Measurements from ENCODE around the gene CBR3.

CBR3 gene

DNA sequence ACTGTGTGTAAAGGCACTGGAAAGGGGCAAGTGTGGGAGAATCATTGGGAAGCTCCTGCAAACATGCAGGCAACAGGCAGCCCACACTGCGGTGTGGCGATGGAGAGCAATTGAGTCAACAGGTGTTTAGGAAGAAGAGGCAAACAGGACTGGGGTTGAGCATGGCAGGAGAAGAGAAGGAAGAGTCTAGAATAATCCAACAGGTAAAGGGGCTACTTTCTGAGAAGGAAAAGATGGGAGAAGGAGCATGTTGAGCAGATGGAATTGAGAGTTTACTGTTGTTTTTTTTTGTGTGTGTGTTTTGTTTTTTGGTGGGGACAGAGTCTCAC, 25.9 kb downstream of the CBR3 start:
- TF ChIP-seq, protein P1, sequence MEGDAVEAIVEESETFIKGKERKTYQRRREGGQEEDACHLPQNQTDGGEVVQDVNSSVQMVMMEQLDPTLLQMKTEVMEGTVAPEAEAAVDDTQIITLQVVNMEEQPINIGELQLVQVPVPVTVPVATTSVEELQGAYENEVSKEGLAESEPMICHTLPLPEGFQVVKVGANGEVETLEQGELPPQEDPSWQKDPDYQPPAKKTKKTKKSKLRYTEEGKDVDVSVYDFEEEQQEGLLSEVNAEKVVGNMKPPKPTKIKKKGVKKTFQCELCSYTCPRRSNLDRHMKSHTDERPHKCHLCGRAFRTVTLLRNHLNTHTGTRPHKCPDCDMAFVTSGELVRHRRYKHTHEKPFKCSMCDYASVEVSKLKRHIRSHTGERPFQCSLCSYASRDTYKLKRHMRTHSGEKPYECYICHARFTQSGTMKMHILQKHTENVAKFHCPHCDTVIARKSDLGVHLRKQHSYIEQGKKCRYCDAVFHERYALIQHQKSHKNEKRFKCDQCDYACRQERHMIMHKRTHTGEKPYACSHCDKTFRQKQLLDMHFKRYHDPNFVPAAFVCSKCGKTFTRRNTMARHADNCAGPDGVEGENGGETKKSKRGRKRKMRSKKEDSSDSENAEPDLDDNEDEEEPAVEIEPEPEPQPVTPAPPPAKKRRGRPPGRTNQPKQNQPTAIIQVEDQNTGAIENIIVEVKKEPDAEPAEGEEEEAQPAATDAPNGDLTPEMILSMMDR (IDR thresholded peaks at IDR 0.05; ENCODE audit: low read depth, low read length): no peak
- DNase-seq (ENCODE audit: extremely low read depth, low read depth): no peak

DNA sequence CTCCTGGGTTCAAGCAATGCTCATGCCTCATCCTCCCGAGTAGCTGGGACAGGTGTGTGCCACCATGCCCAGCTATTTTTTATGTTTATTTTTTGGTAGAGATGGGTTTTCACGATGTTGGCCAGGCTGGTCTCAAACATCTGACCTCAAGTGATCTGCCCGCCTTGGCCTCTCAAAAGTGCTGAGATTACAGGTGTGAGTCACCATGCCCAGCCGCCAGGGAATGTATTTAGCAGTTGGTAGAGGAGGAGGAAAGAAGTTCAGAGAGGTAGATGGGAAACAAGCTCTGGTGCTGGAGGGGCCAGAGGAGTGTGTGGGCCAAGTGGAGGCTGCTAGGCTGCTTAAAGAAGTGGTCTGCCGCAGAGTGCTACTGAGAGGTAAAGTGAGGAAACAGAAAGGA, 27.8 kb downstream of the CBR3 start:
- DNase-seq (ENCODE audit: extremely low read depth, low read depth): no peak
- TF ChIP-seq, protein P1 (IDR thresholded peaks at IDR 0.05; ENCODE audit: low read depth, low read length): no peak

DNA sequence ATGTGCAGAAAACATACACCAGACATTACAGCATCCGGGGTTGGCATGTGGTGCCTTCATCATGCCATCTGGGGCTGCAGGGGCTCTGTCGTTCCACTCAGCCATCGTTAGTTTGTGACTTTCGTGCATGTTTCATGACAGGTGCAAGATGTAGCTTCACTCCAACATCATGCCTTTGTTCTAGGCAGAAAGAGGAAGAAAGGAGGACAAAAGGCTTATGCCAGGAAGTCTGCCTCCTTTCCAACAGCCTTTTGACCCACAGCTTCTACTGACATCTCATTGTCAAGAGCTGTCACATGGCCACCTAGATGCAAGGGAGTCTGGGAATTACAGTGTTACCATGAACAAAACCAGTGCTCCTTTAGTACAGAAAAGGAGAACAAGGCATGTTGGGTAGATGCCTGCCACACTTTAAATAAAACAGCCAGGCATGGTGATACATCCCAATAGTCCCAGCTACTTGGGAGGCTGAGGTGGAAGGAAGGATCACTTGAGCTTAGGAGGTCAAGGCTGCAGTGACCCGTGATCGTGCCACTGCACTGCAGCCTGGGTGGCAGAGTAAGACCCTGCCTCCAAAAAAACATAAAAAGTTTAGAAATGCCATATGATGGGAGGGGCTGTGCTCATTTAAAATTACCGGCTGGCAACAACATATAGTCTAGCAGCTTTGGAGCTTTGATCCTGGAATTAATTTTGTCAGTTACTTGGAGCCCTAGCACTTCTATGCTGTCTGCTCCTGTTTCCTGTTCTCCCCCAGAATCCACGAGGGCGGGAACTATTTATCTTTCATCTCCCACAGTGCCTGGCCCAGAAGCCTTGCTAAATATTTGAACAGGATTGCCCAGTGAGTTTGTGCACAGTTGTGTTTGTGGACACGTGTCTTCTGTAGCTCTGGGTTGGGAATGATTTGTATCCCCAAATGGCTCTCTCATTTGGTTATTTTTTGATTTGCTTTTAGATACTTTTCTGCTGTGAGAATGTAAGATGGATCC, 29.2 kb downstream of the CBR3 start:
- no peak for DNase-seq (ENCODE audit: extremely low read depth, low read depth)
- TF ChIP-seq, protein P1 (IDR thresholded peaks at IDR 0.05; ENCODE audit: low read depth, low read length): no peak

DNA sequence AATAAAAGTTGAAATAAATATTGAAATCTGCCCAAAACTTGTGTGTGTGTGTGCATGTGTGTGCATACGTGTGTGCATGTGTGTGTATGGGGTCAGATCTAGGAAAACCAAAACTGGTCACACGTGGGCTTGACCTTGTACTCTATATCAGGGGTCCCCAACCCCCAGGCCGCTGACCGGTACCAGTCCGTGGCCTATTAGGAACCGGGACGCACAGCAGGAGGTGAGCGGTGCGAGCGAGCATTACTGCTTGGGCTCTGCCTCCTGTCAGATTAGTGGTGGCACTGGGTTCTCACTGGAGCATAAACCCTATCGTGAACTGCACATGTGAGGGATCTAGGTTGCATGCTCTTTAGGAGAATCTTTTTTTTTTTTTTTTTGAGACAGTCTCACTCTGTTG, 30.5 kb downstream of the CBR3 start:
- no peak for DNase-seq (ENCODE audit: extremely low read depth, low read depth)
- TF ChIP-seq, protein P1 (IDR thresholded peaks at IDR 0.05; ENCODE audit: low read depth, low read length): no peak

DNA sequence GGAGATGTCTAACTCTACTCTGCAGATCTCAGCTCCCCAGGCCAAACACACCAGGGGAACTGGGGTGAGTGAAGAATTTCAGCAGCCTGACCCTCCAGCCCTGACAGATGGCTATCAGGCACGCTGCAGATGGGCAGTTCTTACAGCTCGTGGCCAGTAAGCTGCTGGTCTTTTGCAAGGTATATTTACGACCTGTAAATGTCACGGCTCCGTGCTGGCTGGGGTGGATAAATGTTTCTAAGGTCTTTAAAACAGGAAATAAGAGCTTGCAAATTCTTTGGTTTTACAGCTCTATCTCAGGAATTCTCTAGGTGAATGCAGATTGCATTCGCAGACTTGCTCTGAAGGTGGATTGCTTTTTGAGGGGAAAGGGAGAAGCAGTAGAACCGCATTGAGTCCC, 31.8 kb downstream of the CBR3 start:
- TF ChIP-seq, protein P1 (IDR thresholded peaks at IDR 0.05; ENCODE audit: low read depth, low read length): no peak
- no peak for DNase-seq (ENCODE audit: extremely low read depth, low read depth)

DNA sequence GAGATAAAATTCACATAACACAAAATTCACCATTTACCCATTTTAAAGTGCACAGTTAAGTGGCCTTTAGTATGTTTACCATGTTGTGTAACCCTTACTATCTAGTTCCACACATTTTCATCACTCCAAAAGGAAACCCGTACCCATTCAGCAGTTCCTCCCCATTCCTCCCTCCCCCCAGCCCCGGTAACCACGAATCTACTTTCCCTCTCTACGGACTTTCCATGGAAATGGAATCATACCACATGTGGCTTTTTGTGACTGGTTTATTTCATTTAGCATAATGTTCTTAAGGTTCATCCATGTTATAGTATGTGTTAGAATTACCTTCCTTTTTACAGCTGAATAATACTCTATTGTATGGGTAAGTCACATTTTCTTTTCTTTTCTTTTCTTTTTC, 32.7 kb downstream of the CBR3 start:
- DNase-seq (ENCODE audit: extremely low read depth, low read depth): no peak
- TF ChIP-seq, protein P1 (IDR thresholded peaks at IDR 0.05; ENCODE audit: low read depth, low read length): no peak

DNA sequence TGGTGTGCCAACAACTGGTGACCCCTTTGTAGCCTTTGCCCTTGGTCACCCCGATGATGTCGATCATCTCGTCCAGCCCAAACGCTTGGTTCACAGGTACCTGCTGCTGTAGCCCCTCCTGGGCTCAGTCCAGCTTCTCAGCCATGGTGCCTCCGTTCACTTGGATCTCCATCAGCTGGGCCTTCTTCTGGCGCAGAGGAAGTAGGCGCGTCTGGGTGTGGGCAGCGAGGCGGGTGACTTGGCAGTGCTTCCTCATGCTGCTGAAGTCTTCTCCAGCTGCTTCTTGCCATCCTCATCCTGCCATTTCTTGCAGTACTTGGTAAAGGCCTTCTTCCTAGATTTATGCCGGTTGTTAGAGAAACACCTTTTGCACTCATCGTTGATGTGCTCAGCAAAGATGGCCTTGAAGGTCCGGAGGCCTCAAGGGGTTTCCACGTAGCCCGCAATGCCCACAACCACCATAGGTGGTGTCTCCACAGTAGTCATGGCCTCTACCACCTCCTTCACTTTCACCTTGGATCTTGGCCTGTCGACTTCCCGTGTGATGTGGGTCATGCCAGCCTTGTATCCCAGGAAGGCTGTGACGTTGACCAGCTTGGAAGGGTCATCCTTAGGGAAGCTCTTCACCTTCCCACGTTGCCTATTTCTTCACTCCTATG, 34.7 kb downstream of the CBR3 start:
- DNase-seq (ENCODE audit: extremely low read depth, low read depth): no peak
- TF ChIP-seq, protein P1 (IDR thresholded peaks at IDR 0.05; ENCODE audit: low read depth, low read length): no peak

Data from AG09319 (cell line).